HCT116 (cell line): ENCODE results near the gene ARSJ.

ENCODE experiments used
- CTCF ChIP-seq, 3 experiments: fragments of 200-600 bp in 1 of 3; sonication (generic) in 1 of 3; IDR thresholded peaks in 2 of 3; conservative IDR thresholded peaks in 1 of 3; 2 replicates each; pipeline ENCODE4 v1.5.1; 2012 to 2017; ENCODE audit warnings: low read depth in 2 of 3, low read length in 2 of 3, antibody characterized with exemption in 1 of 3, borderline replicate concordance in 1 of 3, control low read depth in 1 of 3, mild to moderate bottlenecking in 1 of 3, mixed read lengths in 1 of 3, mixed run types in 1 of 3, moderate library complexity in 1 of 3; ENCODE audit not compliant: insufficient read depth in 1 of 3
- MAX ChIP-seq: IDR thresholded peaks from 2 replicates; pipeline ENCODE4 v1.6.1; 2012
- POLR2AphosphoS5 ChIP-seq: IDR thresholded peaks from 2 replicates; pipeline ENCODE4 v1.6.1; 2011; ENCODE audit warnings: mild to moderate bottlenecking, low read depth, low read length, moderate library complexity
- SIN3A ChIP-seq: IDR thresholded peaks from 2 replicates; pipeline ENCODE4 v1.6.1; 2012; ENCODE audit warnings: low read depth

DNA sequence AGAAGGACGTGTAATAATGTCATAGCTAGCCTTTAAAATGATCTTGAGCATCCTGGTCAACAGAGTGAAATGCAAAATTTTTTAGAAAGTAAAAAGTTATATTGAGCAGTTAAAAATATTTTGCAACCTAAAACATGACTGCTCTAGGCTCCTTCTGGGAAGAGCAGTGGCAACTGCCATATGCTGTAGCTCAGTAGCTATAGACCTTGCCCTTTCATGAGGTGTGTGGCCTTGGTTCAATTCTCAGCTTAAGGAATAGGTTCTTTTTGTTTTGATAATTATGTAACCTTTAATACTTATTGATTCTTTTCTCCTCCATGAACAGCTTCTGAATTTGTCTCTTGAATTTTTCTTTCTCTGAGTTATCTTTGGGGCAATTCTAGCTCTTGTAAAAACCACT, 105.0 kb downstream of the ARSJ start:
- TF ChIP-seq CTCF (IDR thresholded peaks at IDR 0.05 in 2 of 3, conservative IDR thresholded peaks at IDR 0.05 in 1 of 3; ENCODE audit: borderline replicate concordance in 1 of 3, insufficient read depth in 1 of 3, low read depth in 2 of 3, low read length in 2 of 3) (no peak), MAX (no peak), POLR2AphosphoS5 (no peak), SIN3A (no peak)
